ENCODE data around the gene OR4K13. TPM values are rescaled to one million over a fixed set of nuclear protein-coding genes. Genes with fewer than 3 reads are reported as not detected.

The OR4K13 gene
- not detected in 2 replicates for total RNA-seq (2014; rRNA removed; shearing (Covaris generic))

DNA sequence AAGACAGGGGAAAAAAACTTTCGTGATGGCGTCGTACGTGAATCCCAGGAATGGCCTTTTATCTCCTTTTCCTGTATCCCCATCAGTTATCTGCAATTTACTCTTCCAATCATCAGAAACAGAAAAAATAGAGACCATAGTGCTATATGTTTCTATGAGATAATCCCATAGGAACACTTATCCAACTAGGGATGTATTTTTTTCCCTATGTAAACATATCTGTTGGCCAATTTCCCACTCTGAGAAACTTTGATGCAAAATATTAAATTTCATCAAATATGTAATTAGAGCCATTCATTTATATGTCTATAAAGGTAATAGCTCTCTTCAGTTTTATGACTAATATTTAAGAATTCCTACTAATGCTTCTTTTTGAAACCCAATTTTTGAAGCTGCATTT, at the start of gene OR4K13:
Gene OR4K13, minus strand, starts transcription at position 101 of the 400 bp plus-strand sequence. CDS start 1,280 bp downstream, outside the sequence.
- no peak for DNase-seq (ENCODE audit: low read depth in 1 of 2, low spot score in 2 of 2)
- Histone ChIP-seq H3K4me3 (no peak within 1 kb of the TSS), H3K27me3 (replicated peaks) (no peaks in the 10 kb centered on the region), H3K36me3 (no peaks in the 10 kb centered on the region), H3K27ac (no peak within 1 kb of the TSS), H3K9me3 (replicated peaks) (no peaks in the 10 kb centered on the region), H3K4me1 (replicated peaks) (no peaks in the 10 kb centered on the region)

GRCh38 chr14:20059745-20060144, 23.9 kb upstream of the OR4K13 start, which contains the start of gene OR4L1:
TSS of gene OR4L1 (plus strand) at chr14:20060045. CDS start at chr14:20060045, 0 bp downstream.
- H3K4me3 ChIP-seq = no peak within 1 kb of the TSS
- no peaks in the 10 kb centered on the region for H3K4me1 ChIP-seq (replicated peaks)
- no peak for DNase-seq (ENCODE audit: low read depth in 1 of 2, low spot score in 2 of 2)
- no peaks in the 10 kb centered on the region for H3K36me3 ChIP-seq
- H3K9me3 ChIP-seq (replicated peaks) = no peaks in the 10 kb centered on the region; the same call in 1 of the 2 replicates
- no peak within 1 kb of the TSS for H3K27ac ChIP-seq
- H3K27me3 ChIP-seq (replicated peaks) = no peaks in the 10 kb centered on the region

- no peaks in the 10 kb centered on the region for H3K9me3 ChIP-seq (replicated peaks)
- no peaks in the 10 kb centered on the region for H3K4me1 ChIP-seq (replicated peaks)
- DNase-seq (ENCODE audit: low read depth in 1 of 2, low spot score in 2 of 2) = no peak
- no peaks in the 10 kb centered on the region for H3K36me3 ChIP-seq
- no peak overlapping the region for H3K27ac ChIP-seq
- H3K27me3 ChIP-seq (replicated peaks) = no peaks in the 10 kb centered on the region
- no peak overlapping the region for H3K4me3 ChIP-seq
Observed at GRCh38 chr14:20048202-20048601, 12.4 kb upstream of the OR4K13 start.

GRCh38 chr14:20044243-20044642, 8.4 kb upstream of the OR4K13 start:
- Histone ChIP-seq H3K27ac (no peak overlapping the region), H3K36me3 (no peaks in the 10 kb centered on the region), H3K4me3 (no peak overlapping the region), H3K4me1 (replicated peaks) (no peaks in the 10 kb centered on the region), H3K9me3 (replicated peaks) (no peaks in the 10 kb centered on the region), H3K27me3 (replicated peaks) (no peaks in the 10 kb centered on the region)
- DNase-seq (ENCODE audit: low read depth in 1 of 2, low spot score in 2 of 2) = no peak

- no peak overlapping the region for H3K4me3 ChIP-seq
- DNase-seq (ENCODE audit: low read depth in 1 of 2, low spot score in 2 of 2) = no peak
- no peak overlapping the region for H3K27ac ChIP-seq
- H3K9me3 ChIP-seq (replicated peaks) = no peaks in the 10 kb centered on the region
- H3K4me1 ChIP-seq (replicated peaks) = no peaks in the 10 kb centered on the region
- no peaks in the 10 kb centered on the region for H3K36me3 ChIP-seq
- H3K27me3 ChIP-seq (replicated peaks) = no peaks in the 10 kb centered on the region
Observed at GRCh38 chr14:20035449-20035848, 389 bp downstream of the OR4K13 start.

DNA sequence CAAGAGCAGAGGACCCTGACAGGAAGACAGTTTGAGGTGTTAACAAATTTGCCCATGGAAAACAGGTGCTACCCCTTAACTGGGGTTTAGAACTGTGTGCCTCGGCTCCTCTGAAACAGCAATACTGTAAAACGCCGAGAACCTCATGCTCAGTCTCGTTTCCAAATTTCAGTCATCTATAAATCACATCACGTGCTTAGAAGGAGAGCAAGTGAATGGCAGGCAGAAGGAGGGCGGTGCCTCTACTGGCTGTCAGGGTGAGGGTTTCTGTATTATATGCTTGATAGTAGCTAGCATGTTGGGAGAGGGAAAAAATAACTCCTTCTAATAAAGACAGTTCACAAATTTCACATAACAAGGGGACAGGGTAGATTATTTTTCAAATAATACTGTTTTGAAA, 4.8 kb downstream of the OR4K13 start:
- Histone ChIP-seq H3K36me3 (no peaks in the 10 kb centered on the region), H3K27ac (no peak overlapping the region), H3K4me3 (no peak overlapping the region), H3K9me3 (replicated peaks) (no peaks in the 10 kb centered on the region), H3K27me3 (replicated peaks) (no peaks in the 10 kb centered on the region), H3K4me1 (replicated peaks) (no peaks in the 10 kb centered on the region)
- DNase-seq (ENCODE audit: low read depth in 1 of 2, low spot score in 2 of 2) = no peak

DNA sequence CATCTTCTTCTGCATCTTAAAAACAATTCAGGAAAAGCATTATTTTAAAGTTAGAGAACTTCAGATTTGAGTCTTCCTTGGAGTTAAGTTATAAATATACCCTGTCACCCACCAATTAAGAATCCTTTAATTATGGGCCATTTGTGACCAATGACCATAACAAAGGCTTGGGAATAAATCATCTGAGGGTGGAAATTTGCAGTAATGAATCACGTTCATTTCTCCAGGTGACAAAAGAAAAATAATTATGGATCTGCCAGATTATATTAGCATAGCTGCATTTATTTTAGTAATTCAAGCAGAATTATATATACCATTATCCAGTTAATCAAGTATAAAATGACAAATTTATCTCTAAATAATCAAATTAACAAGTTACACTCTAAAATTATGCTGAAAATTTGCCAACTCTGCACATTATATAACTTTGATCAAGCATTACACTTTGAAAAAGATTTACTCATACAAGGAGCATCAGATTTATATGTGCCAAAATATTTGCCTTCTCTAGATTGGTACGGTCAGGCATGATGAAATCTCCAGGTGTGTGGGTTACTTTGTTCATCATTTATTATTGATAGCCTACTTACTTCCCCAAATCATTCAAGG, 16.5 kb downstream of the OR4K13 start, which contains the start of gene OR4K14:
Gene OR4K14, minus strand, starts transcription at position 51 of the 609 bp plus-strand sequence. CDS start 4,114 bp downstream, outside the sequence.
- Histone ChIP-seq H3K27me3 (replicated peaks) (no peaks in the 10 kb centered on the region), H3K4me3 (no peak within 1 kb of the TSS), H3K27ac (no peak within 1 kb of the TSS), H3K4me1 (replicated peaks) (no peaks in the 10 kb centered on the region), H3K9me3 (replicated peaks) (no peaks in the 10 kb centered on the region), H3K36me3 (no peaks in the 10 kb centered on the region)
- DNase-seq (ENCODE audit: low read depth in 1 of 2, low spot score in 2 of 2) = no peak

- H3K4me1 ChIP-seq (replicated peaks) = no peaks in the 10 kb centered on the region
- DNase-seq (ENCODE audit: low read depth in 1 of 2, low spot score in 2 of 2) = no peak
- no peaks in the 10 kb centered on the region for H3K36me3 ChIP-seq
- H3K4me3 ChIP-seq = no peak overlapping the region
- no peak overlapping the region for H3K27ac ChIP-seq
- H3K27me3 ChIP-seq (replicated peaks) = no peaks in the 10 kb centered on the region
- H3K9me3 ChIP-seq (replicated peaks) = no peaks in the 10 kb centered on the region
Observed at GRCh38 chr14:20008156-20008555, 27.7 kb downstream of the OR4K13 start.

DNA sequence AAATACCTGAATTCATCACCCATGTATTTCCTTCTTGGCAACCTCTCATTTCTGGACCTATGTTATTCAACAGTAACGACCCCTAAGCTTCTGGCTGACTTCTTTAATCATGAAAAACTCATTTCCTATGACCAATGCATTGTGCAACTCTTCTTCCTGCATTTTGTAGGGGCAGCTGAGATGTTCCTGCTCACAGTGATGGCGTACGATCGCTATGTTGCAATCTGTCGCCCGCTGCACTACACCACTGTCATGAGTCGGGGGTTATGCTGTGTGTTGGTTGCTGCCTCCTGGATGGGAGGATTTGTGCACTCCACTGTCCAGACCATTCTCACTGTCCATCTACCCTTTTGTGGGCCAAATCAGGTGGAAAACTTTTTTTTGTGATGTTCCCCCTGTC, 33.5 kb downstream of the OR4K13 start:
- H3K27ac ChIP-seq = no peak overlapping the region
- H3K9me3 ChIP-seq (replicated peaks) = no peaks in the 10 kb centered on the region
- no peaks in the 10 kb centered on the region for H3K36me3 ChIP-seq
- H3K27me3 ChIP-seq (replicated peaks) = no peaks in the 10 kb centered on the region
- DNase-seq (ENCODE audit: low read depth in 1 of 2, low spot score in 2 of 2) = no peak
- no peak overlapping the region for H3K4me3 ChIP-seq
- H3K4me1 ChIP-seq (replicated peaks) = no peaks in the 10 kb centered on the region

DNA sequence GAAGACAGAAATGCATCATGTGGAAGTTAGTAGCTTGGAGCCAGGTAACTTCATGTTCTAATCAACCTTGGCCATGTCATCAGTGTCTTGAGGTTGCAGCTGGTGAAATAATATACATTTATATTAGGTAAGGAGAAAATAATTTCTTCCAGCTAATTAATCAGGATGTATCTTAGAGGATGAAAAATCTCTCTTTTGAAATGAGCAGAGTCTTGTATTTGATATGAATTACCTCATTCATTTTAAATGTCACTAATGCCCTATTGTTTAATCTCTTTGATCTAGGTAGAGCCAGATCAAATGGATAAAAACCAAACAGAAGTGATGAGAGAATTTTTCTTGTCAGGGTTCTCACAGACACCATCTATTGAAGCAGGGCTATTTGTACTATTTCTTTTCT, 34.0 kb downstream of the OR4K13 start, which contains the start of gene OR4Q2:
Gene OR4Q2, plus strand, starts transcription at position 301 of the 400 bp plus-strand sequence.
- H3K4me3 ChIP-seq = no peak within 1 kb of the TSS
- no peaks in the 10 kb centered on the region for H3K27me3 ChIP-seq (replicated peaks)
- H3K27ac ChIP-seq = no peak within 1 kb of the TSS
- H3K9me3 ChIP-seq (replicated peaks) = no peaks in the 10 kb centered on the region
- no peaks in the 10 kb centered on the region for H3K4me1 ChIP-seq (replicated peaks)
- DNase-seq (ENCODE audit: low read depth in 1 of 2, low spot score in 2 of 2) = no peak
- H3K36me3 ChIP-seq = no peaks in the 10 kb centered on the region

GRCh38 chr14:19993438-19993837, 42.4 kb downstream of the OR4K13 start:
- no peak for DNase-seq (ENCODE audit: low read depth in 1 of 2, low spot score in 2 of 2)
- Histone ChIP-seq H3K4me3 (no peak overlapping the region), H3K36me3 (no peaks in the 10 kb centered on the region), H3K9me3 (replicated peaks) (no peaks in the 10 kb centered on the region), H3K4me1 (replicated peaks) (no peaks in the 10 kb centered on the region), H3K27me3 (replicated peaks) (no peaks in the 10 kb centered on the region), H3K27ac (no peak overlapping the region)

Other genes starting within 250 kb of the OR4K13 start
- gene OR4N2, start 232.3 kb downstream of the OR4K13 start, total RNA-seq (2014; rRNA removed; shearing (Covaris generic)) = not detected in 2 replicates
- gene OR4K2, start 160.9 kb downstream of the OR4K13 start, total RNA-seq (2014; rRNA removed; shearing (Covaris generic)) = not detected in 2 replicates
- not detected in 2 replicates for gene OR4K5, start 115.4 kb downstream of the OR4K13 start, total RNA-seq (2014; rRNA removed; shearing (Covaris generic))
- not detected in 2 replicates for gene OR4K1, start 105.1 kb downstream of the OR4K13 start, total RNA-seq (2014; rRNA removed; shearing (Covaris generic))
- not detected in 2 replicates for gene OR4K15, start 60.4 kb downstream of the OR4K13 start, total RNA-seq (2014; rRNA removed; shearing (Covaris generic))
- gene OR4Q2, start 33.9 kb downstream of the OR4K13 start, total RNA-seq (2014; rRNA removed; shearing (Covaris generic)) = not detected in 2 replicates
- gene OR4K14, start 16.7 kb downstream of the OR4K13 start, total RNA-seq (2014; rRNA removed; shearing (Covaris generic)) = not detected in 2 replicates
- gene OR4L1, start 24.0 kb upstream of the OR4K13 start, total RNA-seq (2014; rRNA removed; shearing (Covaris generic)) = not detected in 2 replicates
- gene OR4K17, start 74.7 kb upstream of the OR4K13 start, total RNA-seq (2014; rRNA removed; shearing (Covaris generic)) = not detected in 2 replicates
- gene OR4N5, start 102.8 kb upstream of the OR4K13 start, total RNA-seq (2014; rRNA removed; shearing (Covaris generic)) = not detected in 2 replicates
- gene OR11G2, start 154.9 kb upstream of the OR4K13 start, total RNA-seq (2014; rRNA removed; shearing (Covaris generic)) = not detected in 2 replicates
- gene OR11H6, start 187.7 kb upstream of the OR4K13 start, total RNA-seq (2014; rRNA removed; shearing (Covaris generic)) = not detected in 2 replicates
- gene OR11H7, start 192.9 kb upstream of the OR4K13 start, total RNA-seq (2014; rRNA removed; shearing (Covaris generic)) = not detected in 2 replicates
- not detected in 2 replicates for gene OR11H4, start 203.2 kb upstream of the OR4K13 start, total RNA-seq (2014; rRNA removed; shearing (Covaris generic))